ENCODE data around the gene FRAS1. TPM values are rescaled to one million over a fixed set of nuclear protein-coding genes. Genes with fewer than 3 reads are reported as not detected.

FRAS1 gene
- total RNA-seq, 2 donors from 2014 or later: 2.1 to 4.0 TPM

DNA sequence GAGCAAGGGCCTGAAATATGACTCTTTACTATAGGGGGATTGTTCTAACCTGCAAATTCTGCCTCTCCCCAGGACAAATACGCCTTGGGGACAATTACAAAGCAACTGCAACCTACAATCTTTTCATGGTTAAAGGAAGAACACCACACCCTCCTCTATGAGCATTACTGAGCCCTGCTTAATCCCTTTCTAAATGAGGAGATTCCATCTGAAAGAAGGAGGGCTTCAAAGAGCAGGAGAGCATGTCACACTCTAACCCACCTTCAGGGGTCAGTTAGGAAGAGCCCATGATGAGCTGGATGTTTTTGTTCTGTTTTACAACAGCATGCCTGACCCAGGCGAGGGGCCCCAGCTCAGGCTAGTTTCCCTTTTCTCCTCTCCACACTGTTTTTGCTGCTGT is 360.5 kb downstream of the FRAS1 start:
- H3K4me1 ChIP-seq: no peaks in the 10 kb centered on the region
- no peaks in the 10 kb centered on the region for H3K27me3 ChIP-seq
- no peaks in the 10 kb centered on the region for H3K36me3 ChIP-seq
- no peak overlapping the region for H3K9ac ChIP-seq (ENCODE audit: low read depth in 2 of 2, low read length in 2 of 2)
- no peaks in the 10 kb centered on the region for H3K9me3 ChIP-seq
- no peak for TF ChIP-seq CTCF (IDR thresholded peaks at IDR 0.05)
- intact Hi-C loops (cut with DNase I): no loop called here
- DNase-seq: no peak
- H3K27ac ChIP-seq: no peak overlapping the region
- H3K4me3 ChIP-seq: no peak overlapping the region

- no peaks in the 10 kb centered on the region for H3K27me3 ChIP-seq
- H3K9ac ChIP-seq (ENCODE audit: low read depth in 2 of 2, low read length in 2 of 2): no peak overlapping the region
- H3K9me3 ChIP-seq: no peaks in the 10 kb centered on the region
- no peaks in the 10 kb centered on the region for H3K36me3 ChIP-seq
- no peak for TF ChIP-seq CTCF (IDR thresholded peaks at IDR 0.05)
- H3K27ac ChIP-seq: no peak overlapping the region
- H3K4me3 ChIP-seq: no peak overlapping the region
- DNase-seq: no peak
- H3K4me1 ChIP-seq: no peaks in the 10 kb centered on the region
- intact Hi-C loops (cut with DNase I): no loop called here
Measured at GRCh38 chr4:78418406-78418805, 361.3 kb downstream of the FRAS1 start.

DNA sequence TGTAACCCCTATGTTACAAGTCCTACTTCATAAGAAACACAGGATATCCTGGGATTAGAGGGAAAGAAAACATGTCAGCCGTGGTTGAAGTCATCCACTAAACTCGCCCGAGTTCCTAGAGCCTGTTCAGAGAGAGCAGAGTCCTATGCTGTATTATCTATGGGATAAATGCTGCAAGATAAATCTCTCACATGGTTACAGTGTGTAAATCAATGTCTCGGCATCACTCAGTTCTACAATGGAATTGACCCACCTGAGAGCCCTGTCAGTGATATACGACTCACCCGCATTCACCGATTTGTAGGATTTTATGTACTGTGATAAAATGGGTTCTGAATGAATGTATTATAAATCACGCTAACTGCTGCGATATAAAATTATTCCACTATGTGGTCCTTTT is 366.7 kb downstream of the FRAS1 start:
- TF ChIP-seq CTCF (IDR thresholded peaks at IDR 0.05): no peak
- DNase-seq: no peak
- no peaks in the 10 kb centered on the region for H3K9me3 ChIP-seq
- no peaks in the 10 kb centered on the region for H3K27me3 ChIP-seq
- H3K36me3 ChIP-seq: no peaks in the 10 kb centered on the region
- intact Hi-C loops (cut with DNase I): no loop called here
- no peak overlapping the region for H3K27ac ChIP-seq
- no peak overlapping the region for H3K4me3 ChIP-seq
- H3K4me1 ChIP-seq: no peaks in the 10 kb centered on the region
- no peak overlapping the region for H3K9ac ChIP-seq (ENCODE audit: low read depth in 2 of 2, low read length in 2 of 2)

DNA sequence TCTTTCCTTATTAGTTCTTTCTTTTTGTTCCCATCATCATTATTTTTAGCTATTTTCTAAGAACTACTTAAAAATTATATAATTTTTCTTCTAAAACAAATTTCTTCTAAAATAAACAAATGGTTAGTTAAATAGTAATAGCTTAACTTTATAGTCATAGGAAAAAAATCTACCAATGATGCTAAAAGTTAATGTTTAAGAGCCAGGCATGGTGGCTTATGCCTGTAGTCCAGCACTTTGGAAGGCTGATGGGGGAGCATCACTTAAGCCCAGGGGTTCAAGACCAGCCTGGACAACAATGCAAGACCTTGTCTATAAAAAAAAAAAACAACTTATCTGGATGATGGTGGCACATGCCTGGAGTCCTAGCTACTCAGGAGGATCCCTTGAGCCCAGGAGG is 367.3 kb downstream of the FRAS1 start:
- H3K4me3 ChIP-seq: no peak overlapping the region

GRCh38 chr4:78426972-78427371 is 369.8 kb downstream of the FRAS1 start:
- Histone ChIP-seq H3K27me3 (no peaks in the 10 kb centered on the region), H3K4me3 (no peak overlapping the region), H3K27ac (no peak overlapping the region), H3K4me1 (no peaks in the 10 kb centered on the region), H3K36me3 (no peaks in the 10 kb centered on the region), H3K9ac (ENCODE audit: low read depth in 2 of 2, low read length in 2 of 2) (no peak overlapping the region), H3K9me3 (no peaks in the 10 kb centered on the region)
- TF ChIP-seq CTCF (IDR thresholded peaks at IDR 0.05): no peak
- intact Hi-C loops (cut with DNase I): no loop called here
- DNase-seq: no peak

More for the DNA sequence above, 367.3 kb downstream of the FRAS1 start:
- intact Hi-C loops (cut with DNase I): no loop called here
- no peak for DNase-seq
- no peak for TF ChIP-seq CTCF (IDR thresholded peaks at IDR 0.05)
- Histone ChIP-seq H3K9ac (ENCODE audit: low read depth in 2 of 2, low read length in 2 of 2) (no peak overlapping the region), H3K4me1 (no peaks in the 10 kb centered on the region), H3K9me3 (no peaks in the 10 kb centered on the region), H3K27me3 (no peaks in the 10 kb centered on the region), H3K27ac (no peak overlapping the region), H3K36me3 (no peaks in the 10 kb centered on the region)

DNA sequence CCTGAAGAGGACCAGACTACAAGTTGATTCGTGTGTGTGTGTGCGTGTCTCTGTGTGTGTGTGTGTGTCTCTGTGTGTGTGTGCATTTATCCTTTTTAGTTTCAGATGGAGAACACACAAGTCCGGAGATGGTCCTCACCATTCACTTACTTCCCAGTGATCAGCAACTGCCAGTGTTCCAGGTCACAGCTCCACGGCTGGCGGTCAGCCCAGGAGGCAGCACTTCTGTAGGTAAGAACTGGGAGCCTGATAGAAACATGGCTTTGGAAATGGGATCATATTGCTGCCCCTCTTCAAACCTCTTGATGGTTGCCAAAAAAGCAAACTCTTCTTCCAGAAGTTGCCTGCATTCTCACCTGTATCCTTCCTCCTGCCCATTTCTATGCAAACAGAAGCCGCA is 371.9 kb downstream of the FRAS1 start:
- no peak for TF ChIP-seq CTCF (IDR thresholded peaks at IDR 0.05)
- Histone ChIP-seq H3K27me3 (no peaks in the 10 kb centered on the region), H3K9ac (ENCODE audit: low read depth in 2 of 2, low read length in 2 of 2) (no peak overlapping the region), H3K9me3 (no peaks in the 10 kb centered on the region), H3K36me3 (no peaks in the 10 kb centered on the region), H3K4me1 (no peaks in the 10 kb centered on the region), H3K4me3 (no peak overlapping the region), H3K27ac (no peak overlapping the region)
- intact Hi-C loops (cut with DNase I): no loop called here
- no peak for DNase-seq
